HepG2 (cell line): ENCODE data around the gene RAC3. TPM values are rescaled to one million over a fixed set of nuclear protein-coding genes. Genes with fewer than 3 reads are reported as not detected.
A peak's percentile ranks its signal among the peaks of the same experiment; 100 is the strongest.

ENCODE experiments used
- ELF1 ChIP-seq: sonication (generic); formaldehyde crosslinking; IDR thresholded peaks from 2 replicates; pipeline ENCODE4 v1.4.0; 2020; ENCODE audit warnings: missing genetic modification reagents
- ELF4 ChIP-seq: sonication (generic); formaldehyde crosslinking; IDR thresholded peaks from 2 replicates; pipeline ENCODE4 v1.5.0; 2020; ENCODE audit warnings: missing genetic modification reagents, mild to moderate bottlenecking, moderate library complexity, borderline replicate concordance
- MTA1 ChIP-seq: sonication (generic); formaldehyde crosslinking; IDR thresholded peaks from 2 replicates; pipeline ENCODE4 v1.4.0; 2020; ENCODE audit warnings: missing genetic modification reagents, mild to moderate bottlenecking, borderline replicate concordance
- SP4 ChIP-seq: sonication (generic); formaldehyde crosslinking; IDR thresholded peaks from 2 replicates; pipeline ENCODE4 v1.8.1; 2023; ENCODE audit warnings: mild to moderate bottlenecking, missing genetic modification reagents
- XRCC5 ChIP-seq: fragments of 200-400 bp; formaldehyde crosslinking; optimal IDR thresholded peaks from 2 replicates; pipeline ENCODE3; 2017; ENCODE audit warnings: mild to moderate bottlenecking, low read length
- ZNF317 ChIP-seq: sonication (generic); formaldehyde crosslinking; IDR thresholded peaks from 2 replicates; pipeline ENCODE4 v1.5.0; 2020; ENCODE audit warnings: mild to moderate bottlenecking, missing genetic modification reagents
- ZSCAN9 ChIP-seq: IDR thresholded peaks from 2 replicates; pipeline ENCODE4 v1.6.1; 2016; ENCODE audit warnings: borderline replicate concordance
- polyA plus RNA-seq, 8 experiments: library from polyadenylated mRNA; depleted of rRNA in 3 of 8; stranded (reverse) in 7 of 8; unstranded in 1 of 8; fragments of >200 nt; fragmentation: Illumina TruSeq in 4 of 8; extraction: Trizol in 4 of 8; gene quantifications; 2 replicates each; pipeline versions ENCODE4 v1.2.1 to v1.2.3, GENCODE V29; 2011 to 2016; ENCODE audit warnings: low read depth in 4 of 8, missing spikeins in 1 of 8, mixed read lengths in 1 of 8; ENCODE audit not compliant: insufficient read depth in 1 of 8
- total RNA-seq, 5 experiments: library from RNA; depleted of rRNA; stranded (reverse); fragments of >200 nt; fragmentation: Illumina TruSeq; extraction: Trizol; gene quantifications; 2 replicates each; pipeline ENCODE4 v1.2.3, GENCODE V29; 2016; ENCODE audit warnings: low read depth in 1 of 5
- TF ChIP-seq, protein P1 (sequence below): sonication (generic); formaldehyde crosslinking; IDR thresholded peaks from 2 replicates; pipeline ENCODE4 v1.4.0; 2020; ENCODE audit warnings: missing genetic modification reagents
- TF ChIP-seq, protein P2 (sequence below): sonication (generic); formaldehyde crosslinking; IDR thresholded peaks from 2 replicates; pipeline ENCODE4 v1.9.0; 2022; ENCODE audit warnings: missing genetic modification reagents, mild to moderate bottlenecking, borderline replicate concordance
- TF ChIP-seq, protein P3 (sequence below): sonication (generic); formaldehyde crosslinking; IDR thresholded peaks from 2 replicates; pipeline ENCODE4 v1.9.0; 2021; ENCODE audit warnings: missing genetic modification reagents, mild to moderate bottlenecking, borderline replicate concordance
- TF ChIP-seq, protein P4 (sequence below): sonication (generic); formaldehyde crosslinking; IDR thresholded peaks from 2 replicates; pipeline ENCODE4 v1.4.0; 2020; ENCODE audit warnings: missing genetic modification reagents, low read depth, mild to moderate bottlenecking, borderline replicate concordance
- TF ChIP-seq, protein P5 (sequence below): sonication (generic); formaldehyde crosslinking; IDR thresholded peaks from 2 replicates; pipeline ENCODE4 v1.4.0; 2020; ENCODE audit warnings: mild to moderate bottlenecking, missing genetic modification reagents
- TF ChIP-seq, protein P6 (sequence below): sonication (generic); formaldehyde crosslinking; IDR thresholded peaks from 2 replicates; pipeline ENCODE4 v1.5.1; 2020; ENCODE audit warnings: mild to moderate bottlenecking, missing genetic modification reagents

RAC3 gene
- total and polyA plus RNA-seq, 2 of the 13 experiments (the other 11 are each of a cell fraction or from before 2014, with no cell fraction given), result 10.5 to 21.3 TPM

DNA sequence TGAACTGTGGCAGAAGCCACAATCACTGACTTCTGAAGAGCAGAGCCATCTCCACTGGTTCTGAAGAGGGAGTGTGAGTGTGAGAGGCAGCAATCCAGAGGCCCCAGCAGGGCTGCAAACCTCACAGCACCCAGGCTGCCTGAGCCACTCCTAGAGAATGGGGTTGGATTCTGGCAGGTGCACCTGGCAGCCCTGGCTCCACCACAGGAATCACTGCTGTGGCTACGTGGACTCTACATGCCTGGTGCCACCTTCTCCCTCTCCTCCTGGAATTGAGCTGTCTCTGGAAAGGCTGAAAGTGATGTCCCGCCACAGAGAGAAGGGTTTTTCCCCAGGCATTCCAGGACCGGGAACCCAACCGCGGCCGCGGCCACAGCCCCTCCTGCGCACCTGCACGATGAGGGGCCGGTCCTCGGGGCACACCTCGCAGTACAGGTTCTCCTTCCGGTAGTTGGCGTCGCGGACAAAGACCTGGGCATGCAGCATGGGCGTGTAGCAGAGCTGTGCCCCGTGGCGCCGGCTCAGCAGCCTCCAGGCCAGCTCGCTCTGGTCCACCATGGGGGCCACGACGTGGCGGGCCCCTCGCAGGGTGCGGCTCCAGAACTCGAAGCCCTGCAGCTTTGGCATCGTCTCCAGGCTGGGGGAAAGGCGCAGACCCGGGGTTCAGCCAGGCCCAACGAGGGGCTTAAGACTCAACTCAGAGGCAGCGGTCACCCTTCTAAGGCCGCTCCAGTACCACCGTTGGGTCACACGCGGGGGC, 33.1 kb downstream of the RAC3 start (continued):
- TF ChIP-seq, protein P1, sequence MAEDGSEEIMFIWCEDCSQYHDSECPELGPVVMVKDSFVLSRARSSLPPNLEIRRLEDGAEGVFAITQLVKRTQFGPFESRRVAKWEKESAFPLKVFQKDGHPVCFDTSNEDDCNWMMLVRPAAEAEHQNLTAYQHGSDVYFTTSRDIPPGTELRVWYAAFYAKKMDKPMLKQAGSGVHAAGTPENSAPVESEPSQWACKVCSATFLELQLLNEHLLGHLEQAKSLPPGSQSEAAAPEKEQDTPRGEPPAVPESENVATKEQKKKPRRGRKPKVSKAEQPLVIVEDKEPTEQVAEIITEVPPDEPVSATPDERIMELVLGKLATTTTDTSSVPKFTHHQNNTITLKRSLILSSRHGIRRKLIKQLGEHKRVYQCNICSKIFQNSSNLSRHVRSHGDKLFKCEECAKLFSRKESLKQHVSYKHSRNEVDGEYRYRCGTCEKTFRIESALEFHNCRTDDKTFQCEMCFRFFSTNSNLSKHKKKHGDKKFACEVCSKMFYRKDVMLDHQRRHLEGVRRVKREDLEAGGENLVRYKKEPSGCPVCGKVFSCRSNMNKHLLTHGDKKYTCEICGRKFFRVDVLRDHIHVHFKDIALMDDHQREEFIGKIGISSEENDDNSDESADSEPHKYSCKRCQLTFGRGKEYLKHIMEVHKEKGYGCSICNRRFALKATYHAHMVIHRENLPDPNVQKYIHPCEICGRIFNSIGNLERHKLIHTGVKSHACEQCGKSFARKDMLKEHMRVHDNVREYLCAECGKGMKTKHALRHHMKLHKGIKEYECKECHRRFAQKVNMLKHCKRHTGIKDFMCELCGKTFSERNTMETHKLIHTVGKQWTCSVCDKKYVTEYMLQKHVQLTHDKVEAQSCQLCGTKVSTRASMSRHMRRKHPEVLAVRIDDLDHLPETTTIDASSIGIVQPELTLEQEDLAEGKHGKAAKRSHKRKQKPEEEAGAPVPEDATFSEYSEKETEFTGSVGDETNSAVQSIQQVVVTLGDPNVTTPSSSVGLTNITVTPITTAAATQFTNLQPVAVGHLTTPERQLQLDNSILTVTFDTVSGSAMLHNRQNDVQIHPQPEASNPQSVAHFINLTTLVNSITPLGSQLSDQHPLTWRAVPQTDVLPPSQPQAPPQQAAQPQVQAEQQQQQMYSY (CRISPR knock-in tag), result no peak
- TF ChIP-seq SP4 (CRISPR knock-in tag) (0 out of 2 replicates have a peak, but pooled peaks have one; percentile 3), XRCC5 (no peak), ZNF317 (CRISPR knock-in tag) (no peak), MTA1 (peak; percentile 61; the same call in 1 of the 2 replicates), ELF4 (no peak), ZSCAN9 (CRISPR knock-in tag) (no peak), ELF1 (CRISPR knock-in tag) (no peak)
- TF ChIP-seq, protein P2, sequence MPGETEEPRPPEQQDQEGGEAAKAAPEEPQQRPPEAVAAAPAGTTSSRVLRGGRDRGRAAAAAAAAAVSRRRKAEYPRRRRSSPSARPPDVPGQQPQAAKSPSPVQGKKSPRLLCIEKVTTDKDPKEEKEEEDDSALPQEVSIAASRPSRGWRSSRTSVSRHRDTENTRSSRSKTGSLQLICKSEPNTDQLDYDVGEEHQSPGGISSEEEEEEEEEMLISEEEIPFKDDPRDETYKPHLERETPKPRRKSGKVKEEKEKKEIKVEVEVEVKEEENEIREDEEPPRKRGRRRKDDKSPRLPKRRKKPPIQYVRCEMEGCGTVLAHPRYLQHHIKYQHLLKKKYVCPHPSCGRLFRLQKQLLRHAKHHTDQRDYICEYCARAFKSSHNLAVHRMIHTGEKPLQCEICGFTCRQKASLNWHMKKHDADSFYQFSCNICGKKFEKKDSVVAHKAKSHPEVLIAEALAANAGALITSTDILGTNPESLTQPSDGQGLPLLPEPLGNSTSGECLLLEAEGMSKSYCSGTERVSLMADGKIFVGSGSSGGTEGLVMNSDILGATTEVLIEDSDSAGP (CRISPR knock-in tag), result peak; percentile 70; the same call in 1 of the 2 replicates
- TF ChIP-seq, protein P3, sequence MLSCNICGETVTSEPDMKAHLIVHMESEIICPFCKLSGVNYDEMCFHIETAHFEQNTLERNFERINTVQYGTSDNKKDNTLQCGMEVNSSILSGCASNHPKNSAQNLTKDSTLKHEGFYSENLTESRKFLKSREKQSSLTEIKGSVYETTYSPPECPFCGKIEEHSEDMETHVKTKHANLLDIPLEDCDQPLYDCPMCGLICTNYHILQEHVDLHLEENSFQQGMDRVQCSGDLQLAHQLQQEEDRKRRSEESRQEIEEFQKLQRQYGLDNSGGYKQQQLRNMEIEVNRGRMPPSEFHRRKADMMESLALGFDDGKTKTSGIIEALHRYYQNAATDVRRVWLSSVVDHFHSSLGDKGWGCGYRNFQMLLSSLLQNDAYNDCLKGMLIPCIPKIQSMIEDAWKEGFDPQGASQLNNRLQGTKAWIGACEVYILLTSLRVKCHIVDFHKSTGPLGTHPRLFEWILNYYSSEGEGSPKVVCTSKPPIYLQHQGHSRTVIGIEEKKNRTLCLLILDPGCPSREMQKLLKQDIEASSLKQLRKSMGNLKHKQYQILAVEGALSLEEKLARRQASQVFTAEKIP, result no peak
- TF ChIP-seq, protein P4, sequence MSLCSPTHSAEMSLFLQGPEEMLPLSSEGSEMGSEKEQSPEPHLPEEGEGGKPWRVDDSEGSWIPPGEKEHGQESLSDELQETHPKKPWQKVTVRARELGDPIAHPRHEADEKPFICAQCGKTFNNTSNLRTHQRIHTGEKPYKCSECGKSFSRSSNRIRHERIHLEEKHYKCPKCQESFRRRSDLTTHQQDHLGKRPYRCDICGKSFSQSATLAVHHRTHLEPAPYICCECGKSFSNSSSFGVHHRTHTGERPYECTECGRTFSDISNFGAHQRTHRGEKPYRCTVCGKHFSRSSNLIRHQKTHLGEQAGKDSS (CRISPR knock-in tag), result 0 out of 2 replicates have a peak, but pooled peaks have one; percentile 19
- TF ChIP-seq, protein P5, sequence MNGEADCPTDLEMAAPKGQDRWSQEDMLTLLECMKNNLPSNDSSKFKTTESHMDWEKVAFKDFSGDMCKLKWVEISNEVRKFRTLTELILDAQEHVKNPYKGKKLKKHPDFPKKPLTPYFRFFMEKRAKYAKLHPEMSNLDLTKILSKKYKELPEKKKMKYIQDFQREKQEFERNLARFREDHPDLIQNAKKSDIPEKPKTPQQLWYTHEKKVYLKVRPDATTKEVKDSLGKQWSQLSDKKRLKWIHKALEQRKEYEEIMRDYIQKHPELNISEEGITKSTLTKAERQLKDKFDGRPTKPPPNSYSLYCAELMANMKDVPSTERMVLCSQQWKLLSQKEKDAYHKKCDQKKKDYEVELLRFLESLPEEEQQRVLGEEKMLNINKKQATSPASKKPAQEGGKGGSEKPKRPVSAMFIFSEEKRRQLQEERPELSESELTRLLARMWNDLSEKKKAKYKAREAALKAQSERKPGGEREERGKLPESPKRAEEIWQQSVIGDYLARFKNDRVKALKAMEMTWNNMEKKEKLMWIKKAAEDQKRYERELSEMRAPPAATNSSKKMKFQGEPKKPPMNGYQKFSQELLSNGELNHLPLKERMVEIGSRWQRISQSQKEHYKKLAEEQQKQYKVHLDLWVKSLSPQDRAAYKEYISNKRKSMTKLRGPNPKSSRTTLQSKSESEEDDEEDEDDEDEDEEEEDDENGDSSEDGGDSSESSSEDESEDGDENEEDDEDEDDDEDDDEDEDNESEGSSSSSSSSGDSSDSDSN (CRISPR knock-in tag), result 0 out of 2 replicates have a peak, but pooled peaks have one; percentile 20
- TF ChIP-seq, protein P6, sequence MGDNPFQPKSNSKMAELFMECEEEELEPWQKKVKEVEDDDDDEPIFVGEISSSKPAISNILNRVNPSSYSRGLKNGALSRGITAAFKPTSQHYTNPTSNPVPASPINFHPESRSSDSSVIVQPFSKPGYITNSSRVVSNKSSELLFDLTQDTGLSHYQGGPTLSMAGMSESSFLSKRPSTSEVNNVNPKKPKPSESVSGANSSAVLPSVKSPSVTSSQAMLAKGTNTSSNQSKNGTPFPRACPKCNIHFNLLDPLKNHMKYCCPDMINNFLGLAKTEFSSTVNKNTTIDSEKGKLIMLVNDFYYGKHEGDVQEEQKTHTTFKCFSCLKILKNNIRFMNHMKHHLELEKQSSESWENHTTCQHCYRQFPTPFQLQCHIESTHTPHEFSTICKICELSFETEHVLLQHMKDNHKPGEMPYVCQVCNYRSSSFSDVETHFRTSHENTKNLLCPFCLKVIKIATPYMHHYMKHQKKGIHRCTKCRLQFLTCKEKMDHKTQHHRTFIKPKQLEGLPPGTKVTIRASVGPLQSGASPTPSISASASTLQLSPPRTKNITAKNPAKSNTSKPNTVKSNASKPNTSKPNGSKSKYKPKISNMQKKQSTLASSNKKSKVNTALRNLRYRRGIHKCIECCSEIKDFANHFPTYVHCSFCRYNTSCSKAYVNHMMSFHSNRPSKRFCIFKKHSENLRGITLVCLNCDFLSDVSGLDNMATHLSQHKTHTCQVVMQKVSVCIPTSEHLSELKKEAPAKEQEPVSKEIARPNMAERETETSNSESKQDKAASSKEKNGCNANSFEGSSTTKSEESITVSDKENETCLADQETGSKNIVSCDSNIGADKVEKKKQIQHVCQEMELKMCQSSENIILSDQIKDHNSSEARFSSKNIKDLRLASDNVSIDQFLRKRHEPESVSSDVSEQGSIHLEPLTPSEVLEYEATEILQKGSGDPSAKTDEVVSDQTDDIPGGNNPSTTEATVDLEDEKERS (CRISPR knock-in tag), result no peak
